PFSK-1 (cell line): ENCODE data around the gene TBC1D9B.

ENCODE experiments used
- SIN3A ChIP-seq: IDR thresholded peaks from 2 replicates; pipeline ENCODE4 v1.6.1; 2012; ENCODE audit warnings: mild to moderate bottlenecking, low read length, moderate library complexity, borderline replicate concordance; ENCODE audit not compliant: insufficient read depth
- TAF1 ChIP-seq: IDR thresholded peaks from 2 replicates; pipeline ENCODE4 v1.6.1; 2012; ENCODE audit warnings: low read length, control low read depth, borderline replicate concordance; ENCODE audit not compliant: insufficient read depth

DNA sequence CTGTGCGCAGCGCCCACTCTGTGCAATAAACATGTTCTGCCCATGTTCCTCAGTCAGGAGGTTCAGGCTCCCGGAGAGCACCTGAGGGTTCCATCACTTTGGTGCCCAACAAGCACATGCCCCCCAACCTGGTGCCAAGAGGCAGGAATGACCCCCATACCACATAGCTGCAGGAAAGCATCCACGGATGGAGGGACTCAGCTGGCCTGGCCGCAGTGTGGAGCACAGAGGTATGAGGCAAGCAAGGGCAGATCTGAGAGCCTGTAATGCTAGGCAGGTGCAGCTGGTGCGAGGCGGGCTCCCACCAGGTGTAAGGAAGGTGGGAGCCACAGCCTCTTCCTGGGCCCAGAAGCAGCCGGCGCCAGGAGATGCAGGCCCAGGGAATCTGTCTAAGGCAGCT lies 44.8 kb downstream of the TBC1D9B start:
- TF ChIP-seq SIN3A (no peak), TAF1 (no peak)
